Vagina (tissue), 2 donors: ENCODE measurements around the gene ZNF280D. TPM values are rescaled to one million over a fixed set of nuclear protein-coding genes. Genes with fewer than 3 reads are reported as not detected.

ENCODE experiments used
- DNase-seq, 2 donors: peaks; one replicate each; pipeline ENCODE4 v3.0.0-alpha.2; 2017; ENCODE audit errors: extremely low spot score in 2 of 2
- H3K27ac ChIP-seq: fragments of 200-600 bp; sonication (generic); one replicate; pipeline ENCODE4 v1.5.1; 2019
- H3K27me3 ChIP-seq: fragments of 200-600 bp; sonication (generic); one replicate; pipeline ENCODE4 v1.5.1; 2019
- H3K36me3 ChIP-seq, 2 donors: fragments of 200-600 bp; sonication (generic); one replicate each; pipeline ENCODE4 v1.5.1; 2017 to 2019
- H3K4me1 ChIP-seq: fragments of 200-600 bp; sonication (generic); one replicate; pipeline ENCODE4 v1.5.1; 2019
- H3K4me3 ChIP-seq, 2 donors: fragments of 200-600 bp; sonication (generic); 1 replicate in 1 of 2; 2 replicates in 1 of 2; pipeline ENCODE4 v1.5.1; 2016 to 2019
- H3K9me3 ChIP-seq: fragments of 200-600 bp; sonication (generic); one replicate; pipeline ENCODE4 v1.5.1; 2019
- CTCF ChIP-seq, 3 experiments: fragments of 450-650 bp in 2 of 3; fragments of 200-600 bp in 1 of 3; sonication (generic) in 1 of 3; IDR thresholded peaks; one replicate each; pipeline ENCODE4 v1.5.1; 2017 to 2019; ENCODE audit warnings: antibody characterized with exemption in 3 of 3, mild to moderate bottlenecking in 2 of 3, moderate library complexity in 2 of 3
- POLR2A ChIP-seq, 2 donors: fragments of 450-650 bp; IDR thresholded peaks; one replicate each; pipeline ENCODE4 v1.6.1; 2017; ENCODE audit warnings: antibody characterized with exemption in 2 of 2, mild to moderate bottlenecking in 2 of 2, moderate library complexity in 2 of 2
- POLR2AphosphoS5 ChIP-seq, 2 donors: sonication (generic); formaldehyde crosslinking; IDR thresholded peaks; one replicate each; pipeline ENCODE4 v1.9.0; 2017; ENCODE audit warnings: antibody characterized with exemption in 2 of 2, mild to moderate bottlenecking in 2 of 2, low read depth in 1 of 2; ENCODE audit not compliant: insufficient read depth in 1 of 2
- intact Hi-C: fragments of 100-400 bp; cut with DNase I; formaldehyde crosslinking; loops from one replicate; pipeline ENCODE4 v1.15.1; 2023
- total RNA-seq: library from RNA; depleted of rRNA; stranded (reverse); fragments of >200 nt; gene quantifications from one replicate; pipeline ENCODE4 v1.2.3, GENCODE V29; 2016

The ZNF280D gene
- total RNA-seq, 1 donor from 2014 or later, result 57.9 TPM

- intact Hi-C loops, result no loop called here
- H3K36me3 ChIP-seq, result no peaks in the 10 kb centered on the region
- no peak overlapping the region for H3K27ac ChIP-seq
- H3K9me3 ChIP-seq, result no peaks in the 10 kb centered on the region
- H3K4me1 ChIP-seq, result peaks cover 73% of the 10 kb centered on the region
- no peak for TF ChIP-seq POLR2AphosphoS5 (IDR thresholded peaks at IDR 0.05; ENCODE audit: insufficient read depth in 1 of 2, low read depth in 1 of 2)
- TF ChIP-seq CTCF (IDR thresholded peaks at IDR 0.05), result no peak
- no peak for TF ChIP-seq POLR2A (IDR thresholded peaks at IDR 0.05)
- no peaks in the 10 kb centered on the region for H3K27me3 ChIP-seq
- H3K4me3 ChIP-seq, result no peak overlapping the region
- no peak for DNase-seq
Measured at GRCh38 chr15:56723787-56724186, 9.5 kb downstream of the ZNF280D start.

- DNase-seq, result no peak
- Histone ChIP-seq H3K4me3 (no peak overlapping the region), H3K9me3 (no peaks in the 10 kb centered on the region), H3K36me3 (no peaks in the 10 kb centered on the region), H3K4me1 (peaks cover 63% of the 10 kb centered on the region), H3K27me3 (no peaks in the 10 kb centered on the region), H3K27ac (no peak overlapping the region)
- intact Hi-C loops, result no loop called here
- TF ChIP-seq POLR2A (IDR thresholded peaks at IDR 0.05) (no peak), CTCF (IDR thresholded peaks at IDR 0.05) (no peak), POLR2AphosphoS5 (IDR thresholded peaks at IDR 0.05; ENCODE audit: insufficient read depth in 1 of 2, low read depth in 1 of 2) (no peak)
Measured at GRCh38 chr15:56719774-56720555, 13.3 kb downstream of the ZNF280D start.

- intact Hi-C loops, result no loop called here
- Histone ChIP-seq H3K27ac (no peak overlapping the region), H3K4me3 (no peak overlapping the region), H3K36me3 (no peaks in the 10 kb centered on the region), H3K4me1 (peaks cover 55% of the 10 kb centered on the region), H3K27me3 (no peaks in the 10 kb centered on the region), H3K9me3 (no peaks in the 10 kb centered on the region)
- no peak for DNase-seq
- TF ChIP-seq POLR2A (IDR thresholded peaks at IDR 0.05) (no peak), CTCF (IDR thresholded peaks at IDR 0.05) (no peak), POLR2AphosphoS5 (IDR thresholded peaks at IDR 0.05; ENCODE audit: insufficient read depth in 1 of 2, low read depth in 1 of 2) (no peak)
Measured at GRCh38 chr15:56719021-56719612, 14.2 kb downstream of the ZNF280D start.

- intact Hi-C loops, result no loop called here
- H3K9me3 ChIP-seq, result no peaks in the 10 kb centered on the region
- no peaks in the 10 kb centered on the region for H3K27me3 ChIP-seq
- no peak overlapping the region for H3K4me3 ChIP-seq
- H3K27ac ChIP-seq, result no peak overlapping the region
- no peak for TF ChIP-seq POLR2A (IDR thresholded peaks at IDR 0.05)
- TF ChIP-seq POLR2AphosphoS5 (IDR thresholded peaks at IDR 0.05; ENCODE audit: insufficient read depth in 1 of 2, low read depth in 1 of 2), result no peak
- no peak for TF ChIP-seq CTCF (IDR thresholded peaks at IDR 0.05)
- H3K36me3 ChIP-seq, result no peaks in the 10 kb centered on the region
- peaks cover 55% of the 10 kb centered on the region for H3K4me1 ChIP-seq
- DNase-seq, result no peak
Measured at GRCh38 chr15:56718560-56718959, 14.7 kb downstream of the ZNF280D start.

- TF ChIP-seq POLR2AphosphoS5 (IDR thresholded peaks at IDR 0.05; ENCODE audit: insufficient read depth in 1 of 2, low read depth in 1 of 2) (no peak), POLR2A (IDR thresholded peaks at IDR 0.05) (no peak), CTCF (IDR thresholded peaks at IDR 0.05) (no peak)
- Histone ChIP-seq H3K9me3 (no peaks in the 10 kb centered on the region), H3K27me3 (no peaks in the 10 kb centered on the region), H3K36me3 (no peaks in the 10 kb centered on the region), H3K27ac (no peak overlapping the region), H3K4me3 (no peak overlapping the region), H3K4me1 (peaks cover 49% of the 10 kb centered on the region)
- intact Hi-C loops, result no loop called here
- no peak for DNase-seq
Measured at GRCh38 chr15:56716334-56716733, 17.0 kb downstream of the ZNF280D start.
